Neutrophil (primary cell): ENCODE measurements around the gene MILR1.
A peak's percentile ranks its signal among the peaks of the same experiment; 100 is the strongest.
"Not testable (repeated sequence)": the region's sequence is repeated elsewhere in the genome, so short reads cannot be mapped to it uniquely, and the experiment has no call there.

Experiments used
- H3K27ac ChIP-seq: fragments of 200-600 bp; sonication (generic); 2 replicates; pipeline ENCODE4 v1.5.1; 2016; ENCODE audit warnings: mild to moderate bottlenecking, moderate library complexity
- H3K27me3 ChIP-seq: fragments of 200-600 bp; sonication (generic); 2 replicates; pipeline ENCODE4 v1.6.0; 2016; ENCODE audit warnings: mild to moderate bottlenecking
- H3K36me3 ChIP-seq: fragments of 200-600 bp; sonication (generic); 2 replicates; pipeline ENCODE4 v1.5.1; 2017
- H3K4me1 ChIP-seq, 2 experiments: fragments of 200-600 bp in 1 of 2; sonication (generic) in 1 of 2; 1 replicate in 1 of 2; 2 replicates in 1 of 2; pipeline versions ENCODE4 v1.5.1 to v1.6.1; 2013 to 2016; ENCODE audit warnings: low read depth in 1 of 2, low read length in 1 of 2, mild to moderate bottlenecking in 1 of 2, moderate library complexity in 1 of 2; ENCODE audit not compliant: control insufficient read depth in 1 of 2, insufficient read depth in 1 of 2
- H3K4me3 ChIP-seq, 2 experiments: fragments of 200-600 bp in 1 of 2; sonication (generic) in 1 of 2; 1 replicate in 1 of 2; 2 replicates in 1 of 2; pipeline ENCODE4 v1.5.1; 2013 to 2016; ENCODE audit warnings: low read depth in 1 of 2, low read length in 1 of 2, mild to moderate bottlenecking in 1 of 2, moderate library complexity in 1 of 2
- H3K9me3 ChIP-seq: fragments of 200-600 bp; sonication (generic); 2 replicates; pipeline ENCODE4 v1.5.1; 2016
- TF ChIP-seq, protein P1 (sequence below): fragments of 200-600 bp; sonication (generic); IDR thresholded peaks from 2 replicates; pipeline ENCODE4 v1.5.1; 2016; ENCODE audit warnings: antibody characterized with exemption

MILR1 gene

DNA sequence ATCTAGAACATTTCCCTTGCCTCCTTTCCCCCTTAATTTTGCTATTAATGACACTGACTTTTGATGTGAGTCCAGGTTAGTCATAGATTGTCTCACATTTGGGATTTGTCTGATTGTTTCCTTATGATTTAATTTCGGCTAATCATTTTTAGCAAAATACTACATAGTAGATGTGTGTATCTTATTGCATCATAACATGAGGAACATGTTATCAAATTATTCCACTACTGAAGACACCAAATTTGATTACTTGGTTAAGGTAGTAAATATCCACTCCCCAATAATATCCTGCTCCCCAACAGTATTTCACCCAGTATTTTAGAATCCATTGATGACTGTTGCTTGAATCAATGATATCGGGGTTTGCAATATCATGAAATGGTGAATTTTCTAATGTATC is 45.2 kb downstream of the MILR1 start:
- Histone ChIP-seq H3K4me1 (peaks cover 37% of the 10 kb centered on the region in 2 experiments), H3K36me3 (peaks cover 35% of the 10 kb centered on the region), H3K4me3 (no peak overlapping the region), H3K27me3 (no peaks in the 10 kb centered on the region), H3K9me3 (no peaks in the 10 kb centered on the region), H3K27ac (no peak overlapping the region)
- TF ChIP-seq, protein P1, sequence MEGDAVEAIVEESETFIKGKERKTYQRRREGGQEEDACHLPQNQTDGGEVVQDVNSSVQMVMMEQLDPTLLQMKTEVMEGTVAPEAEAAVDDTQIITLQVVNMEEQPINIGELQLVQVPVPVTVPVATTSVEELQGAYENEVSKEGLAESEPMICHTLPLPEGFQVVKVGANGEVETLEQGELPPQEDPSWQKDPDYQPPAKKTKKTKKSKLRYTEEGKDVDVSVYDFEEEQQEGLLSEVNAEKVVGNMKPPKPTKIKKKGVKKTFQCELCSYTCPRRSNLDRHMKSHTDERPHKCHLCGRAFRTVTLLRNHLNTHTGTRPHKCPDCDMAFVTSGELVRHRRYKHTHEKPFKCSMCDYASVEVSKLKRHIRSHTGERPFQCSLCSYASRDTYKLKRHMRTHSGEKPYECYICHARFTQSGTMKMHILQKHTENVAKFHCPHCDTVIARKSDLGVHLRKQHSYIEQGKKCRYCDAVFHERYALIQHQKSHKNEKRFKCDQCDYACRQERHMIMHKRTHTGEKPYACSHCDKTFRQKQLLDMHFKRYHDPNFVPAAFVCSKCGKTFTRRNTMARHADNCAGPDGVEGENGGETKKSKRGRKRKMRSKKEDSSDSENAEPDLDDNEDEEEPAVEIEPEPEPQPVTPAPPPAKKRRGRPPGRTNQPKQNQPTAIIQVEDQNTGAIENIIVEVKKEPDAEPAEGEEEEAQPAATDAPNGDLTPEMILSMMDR = no peak

DNA sequence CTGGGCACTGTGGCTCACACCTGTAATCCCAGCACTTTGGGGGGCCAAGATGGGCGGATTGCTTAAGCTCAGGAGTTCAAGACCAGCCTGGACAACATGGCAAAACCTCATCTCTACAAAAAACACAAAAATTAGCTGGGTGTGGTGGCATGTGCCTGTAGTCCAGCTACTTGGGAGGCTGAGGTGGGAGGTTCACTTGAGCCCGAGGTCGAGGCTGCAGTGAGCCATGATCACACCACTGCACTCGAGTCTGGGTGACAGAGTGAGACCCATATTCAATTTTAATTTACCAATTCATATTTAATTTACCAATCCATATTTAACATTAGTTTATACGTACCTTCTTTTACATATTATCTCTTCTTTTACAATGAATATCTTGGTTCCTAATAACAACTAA is 46.4 kb downstream of the MILR1 start:
- H3K27me3 ChIP-seq, H3K27ac ChIP-seq, H3K9me3 ChIP-seq, H3K4me3 ChIP-seq: not testable (repeated sequence)
- Histone ChIP-seq H3K4me1 (peaks cover 37% of the 10 kb centered on the region in 2 experiments), H3K36me3 (peaks cover 37% of the 10 kb centered on the region)

DNA sequence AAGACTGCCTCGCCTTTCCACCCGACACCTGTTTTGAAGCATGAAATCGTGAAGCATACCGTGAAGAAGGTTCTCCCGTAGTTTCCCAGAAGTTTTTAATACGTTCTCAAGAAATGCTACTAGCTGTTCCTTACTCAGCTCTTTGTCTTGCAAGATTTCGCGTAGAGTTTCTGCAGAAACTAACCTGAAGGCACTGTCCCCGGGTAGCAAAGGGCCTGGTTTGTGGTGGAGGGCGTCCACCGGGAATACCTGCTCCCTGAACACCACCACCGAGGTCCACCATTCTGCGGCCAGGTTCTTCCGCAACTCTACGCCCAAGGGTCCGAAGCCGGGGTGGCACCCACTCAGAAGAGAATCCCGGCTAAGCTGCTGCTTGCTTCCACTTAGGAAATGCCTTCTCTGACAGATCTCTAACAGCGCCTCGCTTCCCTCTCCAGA is 47.5 kb downstream of the MILR1 start:
- Histone ChIP-seq H3K27ac (peak overlapping the region; percentile 83), H3K27me3 (no peaks in the 10 kb centered on the region), H3K9me3 (peaks cover 5% of the 10 kb centered on the region), H3K4me3 (peak overlapping the region; percentile 70 to 85), H3K4me1 (peaks cover 33 to 34% of the 10 kb centered on the region in 2 experiments), H3K36me3 (peaks cover 45% of the 10 kb centered on the region)
- TF ChIP-seq, protein P1 = no peak

DNA sequence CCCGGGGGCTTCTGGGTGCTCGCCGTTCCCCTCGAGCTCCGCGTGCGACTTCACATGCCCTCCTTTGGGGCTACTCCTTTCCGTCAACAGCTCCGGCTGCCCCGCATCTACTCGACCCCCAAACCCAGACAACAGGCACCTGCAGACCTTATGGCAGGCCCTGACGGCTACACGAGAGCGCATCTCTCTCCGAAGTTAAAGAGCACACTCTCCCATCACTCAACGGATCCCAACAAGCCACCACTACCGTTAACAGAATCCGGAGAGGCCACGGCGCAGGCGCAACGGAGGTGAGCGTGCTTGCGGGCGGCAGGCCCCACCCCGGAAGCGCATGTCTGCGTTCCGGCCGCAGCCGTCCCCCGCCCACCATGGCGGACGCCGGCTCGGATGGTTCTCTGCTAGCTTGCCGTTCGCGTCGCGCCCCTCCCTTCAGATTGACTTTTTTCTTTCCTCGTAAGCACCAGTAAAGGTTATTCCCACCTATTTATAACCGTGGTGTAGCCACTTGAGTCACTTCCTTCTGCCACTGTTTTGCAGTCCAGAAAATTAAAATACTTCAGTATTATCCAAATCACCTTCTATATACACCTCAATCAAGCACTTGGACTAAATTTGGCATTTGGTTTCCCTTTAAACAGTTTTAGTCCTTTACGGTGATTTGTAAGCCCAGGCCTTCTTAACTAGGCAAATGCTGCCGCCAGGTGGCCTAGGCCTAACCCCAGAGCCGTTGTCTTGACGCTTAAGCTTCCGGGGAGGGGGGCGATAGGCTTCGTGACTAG is 48.1 kb downstream of the MILR1 start, which contains the start of gene POLG2:
Gene POLG2, minus strand, starts transcription at position 269 of the 779 bp plus-strand sequence. Its CDS starts 86 bp downstream, at position 183.
- peaks cover 51% of the 10 kb centered on the region for H3K36me3 ChIP-seq
- H3K9me3 ChIP-seq = peaks cover 9% of the 10 kb centered on the region
- peaks cover 32% of the 10 kb centered on the region in 2 experiments for H3K4me1 ChIP-seq
- TF ChIP-seq, protein P1 = peak; percentile 9
- H3K27me3 ChIP-seq = no peaks in the 10 kb centered on the region
- peak within 1 kb of the TSS; percentile 70 to 85 for H3K4me3 ChIP-seq
- peak within 1 kb of the TSS; percentile 83 for H3K27ac ChIP-seq

DNA sequence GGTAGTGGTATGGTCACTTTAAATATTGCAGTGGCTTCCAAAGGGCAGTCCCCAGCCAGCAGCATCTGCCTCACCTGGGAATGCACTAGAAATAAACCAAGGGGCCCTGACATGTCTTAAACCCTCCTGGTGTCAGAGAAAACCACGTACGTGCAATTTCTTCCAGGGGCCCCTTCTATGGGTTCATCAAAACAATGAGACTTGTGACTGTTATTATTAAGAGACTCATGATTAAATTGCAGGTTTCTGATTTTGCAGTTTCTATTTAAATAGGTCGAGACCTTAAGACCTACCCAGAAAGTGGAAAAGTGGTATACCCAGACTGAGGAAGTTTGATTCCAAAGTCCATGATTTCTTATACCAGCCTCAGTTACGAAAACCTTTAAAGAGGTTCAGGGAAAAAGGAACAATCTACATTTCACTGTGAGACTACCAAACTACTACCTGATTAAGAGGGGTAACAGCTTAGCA is 48.7 kb downstream of the MILR1 start:
- peaks cover 58% of the 10 kb centered on the region for H3K36me3 ChIP-seq
- peaks cover 32% of the 10 kb centered on the region in 2 experiments for H3K4me1 ChIP-seq
- TF ChIP-seq, protein P1 = no peak

More for the DNA sequence above, 48.7 kb downstream of the MILR1 start:
- peaks cover 9% of the 10 kb centered on the region for H3K9me3 ChIP-seq
- H3K27ac ChIP-seq = peak overlapping the region; percentile 83
- H3K27me3 ChIP-seq = no peaks in the 10 kb centered on the region
- H3K4me3 ChIP-seq = peak overlapping the region; percentile 70 to 85
